Mesothelial cell of epicardium (in vitro differentiated cells): ENCODE results near the gene APBA3. TPM values are rescaled to one million over a fixed set of nuclear protein-coding genes. Genes with fewer than 3 reads are reported as not detected.

ENCODE experiments used
- DNase-seq, 2 experiments: peaks; one replicate each; pipeline ENCODE4 v3.0.0; 2021; ENCODE audit warnings: low spot score in 2 of 2; ENCODE audit not compliant: unreplicated experiment in 2 of 2
- H3K27ac Mint-ChIP-seq: 2 replicates; pipeline ENCODE4 v1.8.0; 2021; ENCODE audit warnings: mixed read lengths
- H3K27me3 Mint-ChIP-seq: 2 replicates; pipeline ENCODE4 v1.8.0; 2021; ENCODE audit warnings: low read depth, mixed read lengths
- H3K36me3 Mint-ChIP-seq: 2 replicates; pipeline ENCODE4 v1.8.0; 2021; ENCODE audit warnings: mixed read lengths
- H3K4me1 Mint-ChIP-seq: 2 replicates; pipeline ENCODE4 v1.8.0; 2021; ENCODE audit warnings: mixed read lengths
- H3K4me3 Mint-ChIP-seq: 2 replicates; pipeline ENCODE4 v1.8.0; 2021; ENCODE audit warnings: mild to moderate bottlenecking, moderate library complexity, mixed read lengths
- H3K9me3 Mint-ChIP-seq: 2 replicates; pipeline ENCODE4 v1.8.0; 2021; ENCODE audit warnings: mixed read lengths
- total RNA-seq: library from RNA; stranded (reverse); gene quantifications from 3 replicates; pipeline ENCODE4 v1.2.1, GENCODE V29; 2021
- TF ChIP-seq, protein P1 (sequence below): fragments of 200-600 bp; sonication (generic); IDR thresholded peaks from one replicate; pipeline ENCODE4 v1.5.0; 2021; ENCODE audit warnings: antibody characterized with exemption; ENCODE audit not compliant: unreplicated experiment

APBA3 gene
- total RNA-seq, 1 donor from 2014 or later: 25.2 TPM

DNA sequence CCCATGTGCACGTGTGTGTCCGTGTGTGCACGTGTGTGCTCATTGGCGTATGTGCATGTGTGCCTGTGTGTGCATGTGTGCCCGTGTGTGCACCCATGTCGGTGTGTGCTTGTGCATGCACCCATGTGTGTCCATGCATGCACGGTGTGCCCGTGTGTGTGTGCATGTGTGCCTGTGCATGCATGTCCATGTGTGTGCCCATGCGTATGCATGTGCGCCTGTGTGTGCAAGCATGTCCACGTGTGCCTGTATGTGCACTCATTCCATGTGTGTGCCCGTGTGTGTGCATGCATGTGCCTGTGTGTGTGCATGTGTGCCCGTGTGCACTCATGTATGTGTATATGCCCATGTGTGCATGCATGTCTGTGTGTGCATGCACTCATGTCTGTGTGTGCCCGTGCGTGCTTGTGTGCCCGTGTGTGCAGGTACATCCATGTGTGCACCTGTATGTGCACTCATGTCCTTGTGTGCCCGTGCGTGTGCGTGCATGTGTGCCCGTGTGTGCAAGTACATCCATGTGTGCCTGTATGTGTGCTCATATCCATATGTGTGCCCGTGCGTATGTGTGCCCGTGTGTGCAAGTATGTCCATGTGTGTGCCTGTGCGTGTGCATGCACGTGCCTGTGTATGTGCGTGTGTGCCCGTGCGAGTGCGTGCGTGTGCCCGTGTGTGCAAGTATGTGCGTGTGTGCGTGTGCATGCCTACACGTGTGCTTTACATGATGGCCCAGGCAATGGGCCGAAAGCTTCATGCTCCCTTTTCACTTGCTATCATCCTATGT is 46.3 kb upstream of the APBA3 start:
- Mint-ChIP-seq H3K4me3 (no peak overlapping the region), H3K27ac (no peak overlapping the region)
- TF ChIP-seq, protein P1, sequence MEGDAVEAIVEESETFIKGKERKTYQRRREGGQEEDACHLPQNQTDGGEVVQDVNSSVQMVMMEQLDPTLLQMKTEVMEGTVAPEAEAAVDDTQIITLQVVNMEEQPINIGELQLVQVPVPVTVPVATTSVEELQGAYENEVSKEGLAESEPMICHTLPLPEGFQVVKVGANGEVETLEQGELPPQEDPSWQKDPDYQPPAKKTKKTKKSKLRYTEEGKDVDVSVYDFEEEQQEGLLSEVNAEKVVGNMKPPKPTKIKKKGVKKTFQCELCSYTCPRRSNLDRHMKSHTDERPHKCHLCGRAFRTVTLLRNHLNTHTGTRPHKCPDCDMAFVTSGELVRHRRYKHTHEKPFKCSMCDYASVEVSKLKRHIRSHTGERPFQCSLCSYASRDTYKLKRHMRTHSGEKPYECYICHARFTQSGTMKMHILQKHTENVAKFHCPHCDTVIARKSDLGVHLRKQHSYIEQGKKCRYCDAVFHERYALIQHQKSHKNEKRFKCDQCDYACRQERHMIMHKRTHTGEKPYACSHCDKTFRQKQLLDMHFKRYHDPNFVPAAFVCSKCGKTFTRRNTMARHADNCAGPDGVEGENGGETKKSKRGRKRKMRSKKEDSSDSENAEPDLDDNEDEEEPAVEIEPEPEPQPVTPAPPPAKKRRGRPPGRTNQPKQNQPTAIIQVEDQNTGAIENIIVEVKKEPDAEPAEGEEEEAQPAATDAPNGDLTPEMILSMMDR: no peak

DNA sequence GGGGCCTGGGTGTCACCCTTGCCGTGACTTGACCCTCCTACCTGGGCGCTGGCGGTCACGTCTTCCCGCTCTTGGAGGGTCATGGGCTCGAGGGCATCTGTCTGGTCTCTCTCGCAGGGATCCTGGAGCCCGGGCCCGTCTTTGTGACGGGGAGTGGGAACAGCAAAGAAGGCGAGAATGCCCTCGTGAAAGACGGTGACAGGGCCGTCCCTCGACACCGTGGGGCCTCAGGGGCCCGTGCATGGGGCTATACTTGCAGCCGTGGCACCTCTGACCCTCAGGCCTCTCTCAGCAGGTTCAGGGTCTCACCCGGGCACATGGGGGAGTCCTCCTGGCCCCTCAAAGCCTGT is 45.6 kb upstream of the APBA3 start:
- no peaks in the 10 kb centered on the region for H3K36me3 Mint-ChIP-seq
- H3K9me3 Mint-ChIP-seq: no peaks in the 10 kb centered on the region
- H3K4me3 Mint-ChIP-seq: no peak overlapping the region
- DNase-seq: no peak
- peaks cover 20% of the 10 kb centered on the region for H3K27me3 Mint-ChIP-seq
- TF ChIP-seq, protein P1: no peak
- H3K4me1 Mint-ChIP-seq: no peaks in the 10 kb centered on the region
- H3K27ac Mint-ChIP-seq: no peak overlapping the region

More for the DNA sequence above, 46.3 kb upstream of the APBA3 start:
- Mint-ChIP-seq H3K4me1 (no peaks in the 10 kb centered on the region), H3K9me3 (no peaks in the 10 kb centered on the region), H3K36me3 (no peaks in the 10 kb centered on the region), H3K27me3 (peaks cover 15% of the 10 kb centered on the region)
- no peak for DNase-seq

DNA sequence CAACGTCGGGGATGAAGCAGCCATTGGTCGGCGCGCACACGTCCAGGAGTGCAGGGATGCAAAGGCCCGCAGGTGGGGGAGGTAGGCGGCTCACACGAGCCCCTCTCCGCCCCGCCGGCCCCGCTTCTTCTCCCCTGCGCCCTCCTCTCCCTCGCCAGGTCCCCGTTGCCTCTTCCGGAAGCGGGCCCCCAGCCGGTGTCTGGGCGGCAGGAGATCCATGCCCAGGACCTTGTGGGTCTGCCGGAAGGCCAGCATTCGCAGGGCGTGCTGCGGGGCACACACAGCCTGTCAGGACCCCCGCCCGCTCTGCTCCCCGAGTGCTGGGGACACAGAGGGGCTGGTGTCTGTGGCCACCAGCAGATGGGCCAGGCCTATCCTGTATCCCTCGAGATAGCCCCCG is 44.4 kb upstream of the APBA3 start:
- no peak overlapping the region for H3K27ac Mint-ChIP-seq

DNA sequence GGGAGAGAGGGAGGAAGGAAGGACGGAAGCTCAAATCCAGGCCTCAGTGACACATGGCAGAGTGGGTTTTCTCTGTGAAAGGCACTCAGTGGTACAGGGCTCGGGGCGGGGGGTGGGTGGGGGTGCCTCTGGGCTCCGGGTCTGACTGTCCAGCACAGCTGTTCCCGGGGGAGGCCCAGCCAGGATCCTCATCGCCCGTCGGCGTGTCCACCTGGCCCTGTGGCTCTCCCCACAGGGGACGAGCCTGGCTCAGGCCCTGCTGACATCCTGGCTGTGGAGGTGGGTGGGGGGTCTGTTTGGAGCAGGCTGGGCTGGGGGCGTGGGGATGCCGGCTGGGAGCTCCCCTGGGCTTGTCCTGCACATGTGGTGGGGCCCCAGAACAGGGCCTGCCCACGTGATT is 42.9 kb upstream of the APBA3 start:
- TF ChIP-seq, protein P1: no peak
- no peak overlapping the region for H3K27ac Mint-ChIP-seq
- H3K27me3 Mint-ChIP-seq: peaks cover 46% of the 10 kb centered on the region
- DNase-seq: no peak
- H3K4me3 Mint-ChIP-seq: no peak overlapping the region
- no peaks in the 10 kb centered on the region for H3K36me3 Mint-ChIP-seq
- H3K9me3 Mint-ChIP-seq: no peaks in the 10 kb centered on the region
- H3K4me1 Mint-ChIP-seq: peaks cover 1% of the 10 kb centered on the region

More for the DNA sequence above, 44.4 kb upstream of the APBA3 start:
- DNase-seq: no peak
- Mint-ChIP-seq H3K4me3 (no peak overlapping the region), H3K9me3 (no peaks in the 10 kb centered on the region), H3K36me3 (no peaks in the 10 kb centered on the region), H3K27me3 (peaks cover 33% of the 10 kb centered on the region), H3K4me1 (peaks cover 1% of the 10 kb centered on the region)
- TF ChIP-seq, protein P1: no peak

DNA sequence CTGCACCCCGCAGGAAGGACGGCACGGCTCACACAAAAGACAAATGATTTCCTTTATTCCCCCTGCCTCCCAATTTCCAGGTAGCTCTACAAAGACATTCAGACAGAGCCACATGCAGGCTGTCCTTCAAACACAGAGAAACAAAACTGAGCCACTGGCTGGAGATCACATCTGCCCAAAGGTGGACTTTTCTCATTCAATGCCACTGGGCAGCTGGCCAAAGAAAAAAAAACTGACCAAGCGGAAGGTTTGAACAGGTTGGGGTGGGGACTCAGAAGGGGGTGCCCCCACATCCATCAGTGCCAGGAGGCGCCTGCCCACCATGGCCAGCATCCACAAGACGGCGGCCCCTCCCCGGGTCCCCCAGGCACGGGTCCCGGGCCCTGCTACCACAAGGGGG is 42.5 kb upstream of the APBA3 start:
- no peak for DNase-seq
- Mint-ChIP-seq H3K36me3 (no peaks in the 10 kb centered on the region), H3K27me3 (peaks cover 50% of the 10 kb centered on the region), H3K27ac (no peak overlapping the region), H3K9me3 (no peaks in the 10 kb centered on the region), H3K4me1 (peaks cover 1% of the 10 kb centered on the region), H3K4me3 (no peak overlapping the region)
- TF ChIP-seq, protein P1: no peak
